ENCODE measurements around the gene NPFF. TPM values are rescaled to one million over a fixed set of nuclear protein-coding genes. Genes with fewer than 3 reads are reported as not detected.

NPFF gene
- total RNA-seq, 2 experiments from 2014 or later, result not detected

DNA sequence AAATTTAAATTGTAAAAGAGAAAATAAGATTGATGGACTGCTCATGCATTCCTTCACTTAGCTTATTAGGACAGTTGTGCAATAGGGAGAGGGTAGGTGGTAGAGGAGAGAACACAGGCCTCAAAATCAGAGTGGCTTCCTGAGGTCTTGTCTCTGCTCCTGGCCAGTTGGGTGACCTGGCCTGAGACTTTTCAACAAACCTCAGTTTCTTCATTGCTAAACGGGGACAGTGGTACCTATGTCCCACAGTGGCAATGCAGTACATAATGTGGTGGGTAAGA lies 10.6 kb downstream of the NPFF start:
- ATAC-seq, result no peak
- H3K9me3 Mint-ChIP-seq, result no peaks in the 10 kb centered on the region
- no peaks in the 10 kb centered on the region for H3K36me3 Mint-ChIP-seq (ENCODE audit: low read depth)
- TF ChIP-seq, protein P1, sequence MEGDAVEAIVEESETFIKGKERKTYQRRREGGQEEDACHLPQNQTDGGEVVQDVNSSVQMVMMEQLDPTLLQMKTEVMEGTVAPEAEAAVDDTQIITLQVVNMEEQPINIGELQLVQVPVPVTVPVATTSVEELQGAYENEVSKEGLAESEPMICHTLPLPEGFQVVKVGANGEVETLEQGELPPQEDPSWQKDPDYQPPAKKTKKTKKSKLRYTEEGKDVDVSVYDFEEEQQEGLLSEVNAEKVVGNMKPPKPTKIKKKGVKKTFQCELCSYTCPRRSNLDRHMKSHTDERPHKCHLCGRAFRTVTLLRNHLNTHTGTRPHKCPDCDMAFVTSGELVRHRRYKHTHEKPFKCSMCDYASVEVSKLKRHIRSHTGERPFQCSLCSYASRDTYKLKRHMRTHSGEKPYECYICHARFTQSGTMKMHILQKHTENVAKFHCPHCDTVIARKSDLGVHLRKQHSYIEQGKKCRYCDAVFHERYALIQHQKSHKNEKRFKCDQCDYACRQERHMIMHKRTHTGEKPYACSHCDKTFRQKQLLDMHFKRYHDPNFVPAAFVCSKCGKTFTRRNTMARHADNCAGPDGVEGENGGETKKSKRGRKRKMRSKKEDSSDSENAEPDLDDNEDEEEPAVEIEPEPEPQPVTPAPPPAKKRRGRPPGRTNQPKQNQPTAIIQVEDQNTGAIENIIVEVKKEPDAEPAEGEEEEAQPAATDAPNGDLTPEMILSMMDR (IDR thresholded peaks at IDR 0.05), result no peak
- DNase-seq, result no peak
- peaks cover 38% of the 10 kb centered on the region for H3K4me1 Mint-ChIP-seq (ENCODE audit: low read depth)
- intact Hi-C loops (cut with micrococcal nuclease), result no loop called here
- H3K27ac Mint-ChIP-seq, result no peak overlapping the region
- CTCF ChIA-PET, result interaction anchor here (0.7 to 1.0 kb wide), 2 partner anchors 12 to 144 kb away, joined by 3 read pairs; no protein-coding TSS in a partner anchor
- POLR2A ChIA-PET, result interaction anchor here (1.4 to 54.1 kb wide), 2 partner anchors 29 to 173 kb away, joined by 3 to 1494 read pairs; partner anchors contain the start of gene PCBP2
- no peaks in the 10 kb centered on the region for H3K27me3 Mint-ChIP-seq
- H3K4me3 Mint-ChIP-seq, result no peak overlapping the region

DNA sequence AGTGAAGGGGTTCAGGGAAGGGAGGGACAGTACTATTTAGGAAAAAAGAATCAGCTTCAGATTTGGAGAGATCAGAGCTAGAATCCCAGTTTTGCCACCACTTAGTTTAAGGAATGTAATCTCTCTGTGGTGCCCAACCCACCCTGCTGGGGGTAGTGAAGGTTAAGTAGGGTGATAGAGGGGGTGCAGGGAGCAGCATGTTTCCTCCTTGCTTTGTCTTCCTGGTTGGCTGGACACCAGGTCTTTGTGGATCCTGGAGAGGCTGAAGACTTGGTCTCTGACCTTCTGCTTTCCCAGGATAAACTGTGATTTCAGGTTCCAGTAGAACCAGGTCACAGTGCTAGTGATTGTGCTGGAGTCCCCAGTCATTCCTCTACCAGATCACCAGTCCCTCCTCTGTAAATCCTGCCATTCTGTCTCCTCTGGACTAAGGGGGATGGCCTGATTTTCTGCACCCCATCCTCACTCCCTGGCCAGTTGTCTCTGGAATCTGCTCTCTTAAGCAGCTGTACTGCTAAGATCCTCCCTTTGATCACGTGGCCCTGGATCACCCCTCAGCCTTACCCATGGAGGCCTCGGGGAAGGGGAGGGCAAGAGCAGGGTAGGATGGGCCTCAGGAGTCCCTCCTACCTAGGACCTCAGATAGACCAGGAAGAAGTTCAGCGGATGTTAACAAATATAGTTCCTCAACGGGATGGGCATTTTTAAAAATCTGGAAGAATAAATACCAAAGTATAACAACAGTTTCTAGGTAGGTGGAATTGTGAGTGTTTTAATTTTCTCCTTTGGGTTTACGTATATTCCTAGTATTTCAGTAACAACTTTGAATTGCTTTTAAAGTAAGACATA lies 11.2 kb downstream of the NPFF start:
- DNase-seq (no peak), ATAC-seq (no peak)
- peaks cover 38% of the 10 kb centered on the region for H3K4me1 Mint-ChIP-seq (ENCODE audit: low read depth)
- TF ChIP-seq, protein P1 (IDR thresholded peaks at IDR 0.05), result no peak
- no peak overlapping the region for H3K4me3 Mint-ChIP-seq
- ChIA-PET CTCF (interaction anchor here (0.7 to 3.6 kb wide), 4 partner anchors 12 to 144 kb away, joined by 3 to 19 read pairs (median 4); partner anchors contain the start of gene NPFF), POLR2A (interaction anchor here (0.8 to 54.1 kb wide), 3 partner anchors 12 to 172 kb away, joined by 3 to 1494 read pairs (median 3); partner anchors contain the start of gene PCBP2)
- H3K36me3 Mint-ChIP-seq (ENCODE audit: low read depth), result no peaks in the 10 kb centered on the region
- H3K9me3 Mint-ChIP-seq, result no peaks in the 10 kb centered on the region
- no peaks in the 10 kb centered on the region for H3K27me3 Mint-ChIP-seq
- H3K27ac Mint-ChIP-seq, result peak overlapping the region; percentile 12
- intact Hi-C loops (cut with micrococcal nuclease), result no loop called here

DNA sequence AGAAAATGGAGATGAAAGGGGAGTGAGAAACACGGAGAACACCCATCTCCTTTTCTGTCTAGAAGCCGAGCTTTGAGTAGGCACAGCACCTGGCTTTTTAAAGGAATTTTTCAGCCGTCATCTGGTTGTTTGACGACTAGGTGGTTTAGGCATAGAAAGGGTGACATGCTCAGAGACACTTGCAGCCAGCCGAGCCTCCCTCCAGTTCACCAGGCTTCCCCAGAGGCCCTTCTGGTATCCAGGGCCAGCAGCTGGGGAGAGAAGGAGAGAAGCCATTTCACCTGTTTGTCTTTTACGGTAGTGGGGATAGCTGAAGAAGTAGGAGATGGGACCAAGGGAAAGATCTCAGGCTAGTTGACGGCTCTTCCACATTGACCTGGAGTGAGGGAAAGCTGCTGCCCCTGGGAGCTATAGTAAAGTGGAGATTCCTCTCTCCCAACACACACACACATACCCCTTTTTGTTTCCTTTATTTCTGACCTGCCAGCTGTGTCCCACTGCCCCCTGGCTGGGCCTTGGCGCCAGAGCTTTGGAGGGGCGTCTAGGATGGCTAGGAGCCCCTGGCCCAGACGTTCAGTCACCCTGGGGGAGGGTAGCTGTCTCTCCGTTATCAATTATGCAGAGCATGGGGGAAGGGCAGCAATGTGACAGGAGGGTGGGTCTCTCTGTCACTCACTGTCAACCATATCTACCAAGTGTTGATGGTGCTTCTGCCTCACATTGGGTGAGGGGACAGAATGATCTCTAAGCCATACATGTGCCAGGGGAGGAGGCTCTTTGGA lies 13.5 kb downstream of the NPFF start:
- Mint-ChIP-seq H3K27ac (peak overlapping the region; percentile 88), H3K4me1 (ENCODE audit: low read depth) (peaks cover 30% of the 10 kb centered on the region), H3K9me3 (no peaks in the 10 kb centered on the region), H3K4me3 (peak overlapping the region; percentile 80), H3K36me3 (ENCODE audit: low read depth) (no peaks in the 10 kb centered on the region), H3K27me3 (no peaks in the 10 kb centered on the region)
- DNase-seq, result no peak
- TF ChIP-seq, protein P1 (IDR thresholded peaks at IDR 0.05), result no peak
- intact Hi-C loops (cut with micrococcal nuclease), result no loop called here
- POLR2A ChIA-PET, result interaction anchor here (0.6 to 54.1 kb wide), 4 partner anchors 8 to 413 kb away, joined by 3 to 1494 read pairs (median 4); partner anchors contain the start of genes AAAS, PCBP2 and TARBP2
- ATAC-seq, result no peak
- CTCF ChIA-PET, result interaction anchor here (1.1 to 3.6 kb wide), 8 partner anchors 15 to 172 kb away, joined by 3 to 19 read pairs (median 5); partner anchors contain the start of genes AAAS and NPFF

DNA sequence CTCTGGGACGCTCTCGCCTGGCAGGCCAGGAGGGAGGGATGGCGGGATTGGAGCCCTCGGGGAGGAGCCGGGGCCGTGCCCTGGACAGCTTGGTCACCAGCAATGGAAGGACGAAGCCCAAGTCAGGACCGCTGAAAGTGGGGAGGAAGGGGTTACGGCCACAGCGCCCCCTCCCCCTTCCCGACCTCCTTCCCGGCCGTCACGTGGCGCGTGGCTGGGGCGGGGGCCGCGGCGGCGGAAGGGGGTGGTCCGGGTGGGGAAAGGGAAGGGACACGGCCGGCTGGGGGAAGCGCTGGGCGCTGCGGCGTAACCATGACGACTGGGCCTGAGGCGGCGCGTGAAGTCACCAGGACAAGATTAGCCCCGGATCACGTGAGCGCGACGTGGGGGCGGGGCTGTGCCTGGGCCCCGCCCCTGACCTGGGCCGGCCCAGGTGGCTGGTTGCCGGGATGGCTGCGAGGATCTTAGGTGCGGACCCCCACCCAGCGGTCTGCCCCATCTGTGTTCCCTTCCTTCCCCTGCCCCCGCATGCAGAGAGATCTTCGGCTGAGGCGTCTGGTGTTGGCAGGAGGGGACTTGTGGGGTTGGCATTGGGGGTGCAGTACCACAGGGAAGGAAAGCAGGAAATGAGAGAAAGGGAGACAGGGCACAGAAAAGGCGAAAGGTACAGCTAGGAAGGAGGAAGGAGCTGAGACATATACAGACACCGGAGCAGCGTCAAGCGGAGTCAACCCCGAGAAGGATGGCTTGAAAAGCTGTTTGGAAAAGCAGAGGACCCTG lies 14.3 kb downstream of the NPFF start:
- DNase-seq (peak; percentile 92), ATAC-seq (peak; percentile 96)
- peak overlapping the region; percentile 80 for H3K4me3 Mint-ChIP-seq
- H3K27me3 Mint-ChIP-seq, result no peaks in the 10 kb centered on the region
- H3K27ac Mint-ChIP-seq, result peak overlapping the region; percentile 88
- peaks cover 23% of the 10 kb centered on the region for H3K4me1 Mint-ChIP-seq (ENCODE audit: low read depth)
- TF ChIP-seq, protein P1 (IDR thresholded peaks at IDR 0.05), result no peak
- POLR2A ChIA-PET, result interaction anchor here (1.2 to 54.1 kb wide), 3 partner anchors 8 to 172 kb away, joined by 3 to 1494 read pairs (median 4); partner anchors contain the start of genes AAAS, PCBP2 and TARBP2
- no peaks in the 10 kb centered on the region for H3K9me3 Mint-ChIP-seq
- CTCF ChIA-PET, result interaction anchor here (1.1 to 3.6 kb wide), 9 partner anchors 11 to 172 kb away, joined by 3 to 19 read pairs (median 5); partner anchors contain the start of genes AAAS and NPFF
- intact Hi-C loops (cut with micrococcal nuclease), result no loop called here
- no peaks in the 10 kb centered on the region for H3K36me3 Mint-ChIP-seq (ENCODE audit: low read depth)

Data from activated CD8-positive, alpha-beta T cell treated with anti-CD3 and anti-CD28 coated beads for 36 hours (primary cell).